Measurements from ENCODE around the gene PAGR1.
A peak's percentile ranks its signal among the peaks of the same experiment; 100 is the strongest.

Gene PAGR1

DNA sequence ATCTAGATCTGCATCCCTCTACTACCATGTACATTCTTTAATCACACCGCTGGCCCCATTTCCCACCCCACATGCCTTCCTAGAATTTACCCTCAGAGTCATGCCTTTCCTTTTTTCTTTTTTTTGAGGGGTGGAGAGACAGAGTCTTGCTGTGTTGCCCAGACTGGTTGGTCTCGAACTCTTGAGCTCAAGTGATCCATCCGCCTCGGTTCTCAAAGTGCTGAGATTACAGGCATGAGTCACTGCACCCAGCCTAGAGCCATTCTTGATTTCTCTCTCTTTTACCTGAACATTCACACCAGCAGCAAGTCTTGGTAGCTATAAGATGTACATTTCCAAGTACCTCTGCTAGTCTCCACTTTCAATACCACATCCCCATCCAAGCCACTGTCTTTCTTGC is 2.1 kb downstream of the PAGR1 start:
- peaks cover 36% of the 10 kb centered on the region for H3K4me1 ChIP-seq (ENCODE audit: control insufficient read depth, insufficient read depth, low read length)
- DNase-seq (ENCODE audit: low read depth): no peak
- no peaks in the 10 kb centered on the region for H3K9me3 ChIP-seq (ENCODE audit: control insufficient read depth, low read length)
- no peak overlapping the region for H3K4me3 ChIP-seq (ENCODE audit: low read length)
- H3K9ac ChIP-seq (ENCODE audit: low read length): no peak overlapping the region
- no peaks in the 10 kb centered on the region for H3K27me3 ChIP-seq (replicated peaks; ENCODE audit: control insufficient read depth, insufficient read depth, low read length)
- peaks cover 4% of the 10 kb centered on the region for H3K36me3 ChIP-seq (ENCODE audit: control insufficient read depth, insufficient read depth, low read length, severe bottlenecking)

- Histone ChIP-seq H3K4me3 (ENCODE audit: low read length) (peak overlapping the region; percentile 96), H3K9ac (ENCODE audit: low read length) (peak overlapping the region; percentile 97), H3K4me1 (ENCODE audit: control insufficient read depth, insufficient read depth, low read length) (peaks cover 47% of the 10 kb centered on the region), H3K9me3 (ENCODE audit: control insufficient read depth, low read length) (no peaks in the 10 kb centered on the region), H3K36me3 (ENCODE audit: control insufficient read depth, insufficient read depth, low read length, severe bottlenecking) (peaks cover 4% of the 10 kb centered on the region), H3K27me3 (replicated peaks; ENCODE audit: control insufficient read depth, insufficient read depth, low read length) (no peaks in the 10 kb centered on the region)
- DNase-seq (ENCODE audit: low read depth): no peak
Observed at GRCh38 chr16:29819506-29819905, 3.6 kb downstream of the PAGR1 start.

- Histone ChIP-seq H3K4me3 (ENCODE audit: low read length) (peak within 1 kb of the TSS; percentile 96), H3K27me3 (replicated peaks; ENCODE audit: control insufficient read depth, insufficient read depth, low read length) (no peaks in the 10 kb centered on the region)
- peak; percentile 84 for DNase-seq (ENCODE audit: low read depth)
Observed at GRCh38 chr16:29820271-29820701, 4.3 kb downstream of the PAGR1 start, which contains the start of gene MVP. Gene MVP, plus strand, starts transcription at chr16:29820462. Its CDS starts 10,088 bp downstream, at chr16:29830550.

GRCh38 chr16:29820730-29821642 is 5.0 kb downstream of the PAGR1 start:
- H3K36me3 ChIP-seq (ENCODE audit: control insufficient read depth, insufficient read depth, low read length, severe bottlenecking): peaks cover 4% of the 10 kb centered on the region
- peak overlapping the region; percentile 96 for H3K4me3 ChIP-seq (ENCODE audit: low read length)
- H3K27me3 ChIP-seq (replicated peaks; ENCODE audit: control insufficient read depth, insufficient read depth, low read length): no peaks in the 10 kb centered on the region
- H3K4me1 ChIP-seq (ENCODE audit: control insufficient read depth, insufficient read depth, low read length): peaks cover 58% of the 10 kb centered on the region
- H3K9me3 ChIP-seq (ENCODE audit: control insufficient read depth, low read length): no peaks in the 10 kb centered on the region
- peak overlapping the region; percentile 97 for H3K9ac ChIP-seq (ENCODE audit: low read length)
- DNase-seq (ENCODE audit: low read depth): peak; percentile 39

More at GRCh38 chr16:29820271-29820701, 4.3 kb downstream of the PAGR1 start, which contains the start of gene MVP:
- peaks cover 52% of the 10 kb centered on the region for H3K4me1 ChIP-seq (ENCODE audit: control insufficient read depth, insufficient read depth, low read length)
- H3K9ac ChIP-seq (ENCODE audit: low read length): peak within 1 kb of the TSS; percentile 97
- H3K36me3 ChIP-seq (ENCODE audit: control insufficient read depth, insufficient read depth, low read length, severe bottlenecking): peaks cover 4% of the 10 kb centered on the region
- H3K9me3 ChIP-seq (ENCODE audit: control insufficient read depth, low read length): no peaks in the 10 kb centered on the region

- peak; percentile 82 for DNase-seq (ENCODE audit: low read depth)
- no peaks in the 10 kb centered on the region for H3K9me3 ChIP-seq (ENCODE audit: control insufficient read depth, low read length)
- H3K27me3 ChIP-seq (replicated peaks; ENCODE audit: control insufficient read depth, insufficient read depth, low read length): no peaks in the 10 kb centered on the region
- H3K4me3 ChIP-seq (ENCODE audit: low read length): peak overlapping the region; percentile 96
- H3K36me3 ChIP-seq (ENCODE audit: control insufficient read depth, insufficient read depth, low read length, severe bottlenecking): peaks cover 4% of the 10 kb centered on the region
- peak overlapping the region; percentile 97 for H3K9ac ChIP-seq (ENCODE audit: low read length)
- H3K4me1 ChIP-seq (ENCODE audit: control insufficient read depth, insufficient read depth, low read length): peaks cover 63% of the 10 kb centered on the region
Observed at GRCh38 chr16:29821643-29822115, 5.7 kb downstream of the PAGR1 start.

DNA sequence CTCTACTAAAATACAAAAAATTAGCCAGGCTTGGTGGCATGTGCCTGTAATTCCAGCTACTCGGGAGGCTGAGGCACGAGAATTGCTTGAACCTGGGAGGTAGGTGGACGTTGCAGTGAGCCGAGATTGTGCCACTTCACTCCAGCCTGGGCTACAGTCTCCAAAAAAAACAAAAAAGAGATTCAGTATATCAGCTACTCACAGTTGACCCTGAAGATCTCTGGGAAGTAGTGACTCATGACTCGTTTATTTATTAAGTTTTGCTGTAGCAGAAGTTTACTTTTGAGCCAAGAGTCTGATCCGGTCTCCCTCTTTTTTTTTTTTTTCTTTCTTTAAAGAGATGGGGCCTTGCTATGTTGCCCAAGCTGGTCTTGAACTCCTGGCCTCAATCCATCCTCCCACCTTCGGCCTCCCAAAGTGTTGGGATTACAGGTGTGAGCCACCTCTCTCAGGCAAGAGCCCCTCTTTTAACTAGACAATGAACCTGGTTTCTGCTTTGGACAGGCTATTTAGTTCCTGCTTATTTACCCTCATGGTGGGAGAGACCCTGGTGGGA is 8.7 kb downstream of the PAGR1 start:
- no peaks in the 10 kb centered on the region for H3K9me3 ChIP-seq (ENCODE audit: control insufficient read depth, low read length)
- peaks cover 1% of the 10 kb centered on the region for H3K36me3 ChIP-seq (ENCODE audit: control insufficient read depth, insufficient read depth, low read length, severe bottlenecking)
- H3K27me3 ChIP-seq (replicated peaks; ENCODE audit: control insufficient read depth, insufficient read depth, low read length): no peaks in the 10 kb centered on the region
- peaks cover 69% of the 10 kb centered on the region for H3K4me1 ChIP-seq (ENCODE audit: control insufficient read depth, insufficient read depth, low read length)
- DNase-seq (ENCODE audit: low read depth): peak; percentile 64
- H3K9ac ChIP-seq (ENCODE audit: low read length): peak overlapping the region; percentile 78
- H3K4me3 ChIP-seq (ENCODE audit: low read length): peak overlapping the region; percentile 59

DNA sequence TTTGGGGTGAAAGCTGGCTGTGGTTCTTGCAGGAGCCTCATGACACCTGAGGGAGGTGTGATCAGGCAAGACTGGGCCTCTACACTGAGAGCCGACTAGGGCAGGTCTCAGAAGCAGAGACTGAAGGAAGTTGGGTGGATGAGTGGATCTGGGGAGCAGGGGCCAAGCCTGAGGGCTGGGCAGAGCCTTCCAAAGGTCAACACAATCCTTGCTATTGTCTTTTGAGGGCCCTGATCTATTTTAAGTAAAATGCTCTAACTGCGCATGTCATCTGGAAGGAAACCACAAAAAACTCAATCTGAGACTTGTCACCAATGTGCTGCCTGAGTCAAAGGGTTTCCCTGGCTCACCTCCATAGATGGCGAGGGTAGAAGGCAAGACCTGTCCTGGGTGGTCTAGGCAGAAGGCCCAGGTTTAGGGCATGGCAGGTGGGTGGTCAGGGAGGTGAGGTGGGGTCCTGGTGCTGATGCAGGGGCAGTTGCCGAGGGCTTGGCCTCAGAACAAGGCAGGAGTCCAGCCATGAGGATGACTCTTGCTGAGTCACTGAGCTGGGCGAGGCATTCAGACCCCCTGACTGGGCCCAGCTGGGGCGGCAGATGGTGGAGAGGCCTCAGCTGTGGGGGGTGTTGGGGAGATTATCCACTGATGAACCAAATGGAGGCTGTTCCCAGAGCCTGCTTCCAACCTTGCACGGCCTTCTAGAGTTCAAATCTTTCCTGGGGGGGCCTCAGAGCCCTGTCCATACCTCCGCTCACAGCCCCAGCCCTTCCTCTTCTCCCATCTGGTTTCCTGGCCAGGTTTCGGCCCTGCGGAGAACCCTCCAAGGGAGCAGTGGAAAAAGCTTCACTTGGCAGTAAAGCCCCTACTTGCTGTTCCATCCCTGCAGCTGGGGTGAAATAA is 9.4 kb downstream of the PAGR1 start:
- Histone ChIP-seq H3K4me3 (ENCODE audit: low read length) (peak overlapping the region; percentile 59), H3K4me1 (ENCODE audit: control insufficient read depth, insufficient read depth, low read length) (peaks cover 64% of the 10 kb centered on the region), H3K36me3 (ENCODE audit: control insufficient read depth, insufficient read depth, low read length, severe bottlenecking) (peaks cover 6% of the 10 kb centered on the region), H3K9me3 (ENCODE audit: control insufficient read depth, low read length) (no peaks in the 10 kb centered on the region), H3K9ac (ENCODE audit: low read length) (peak overlapping the region; percentile 78), H3K27me3 (replicated peaks; ENCODE audit: control insufficient read depth, insufficient read depth, low read length) (no peaks in the 10 kb centered on the region)
- peak; percentile 58 for DNase-seq (ENCODE audit: low read depth)

DNA sequence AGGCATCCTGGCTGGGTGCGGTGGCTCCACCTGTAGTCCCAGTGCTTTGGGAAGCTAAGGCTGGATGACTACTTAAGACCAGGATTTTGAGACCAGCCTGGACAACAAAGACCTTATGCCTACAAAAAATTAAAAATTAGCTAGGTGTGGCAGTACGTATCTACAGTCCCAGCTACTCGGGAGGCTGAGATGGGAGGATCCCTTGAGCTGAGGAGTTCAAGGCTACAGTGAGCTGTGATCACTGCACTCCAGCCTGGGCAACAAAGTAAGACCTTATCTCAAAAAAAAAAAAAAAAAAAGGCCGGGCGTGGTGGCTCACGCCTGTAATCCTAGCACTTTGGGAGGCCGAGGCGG is 10.4 kb downstream of the PAGR1 start:
- Histone ChIP-seq H3K27me3 (replicated peaks; ENCODE audit: control insufficient read depth, insufficient read depth, low read length) (no peaks in the 10 kb centered on the region), H3K9me3 (ENCODE audit: control insufficient read depth, low read length) (no peaks in the 10 kb centered on the region), H3K9ac (ENCODE audit: low read length) (peak overlapping the region; percentile 73), H3K4me1 (ENCODE audit: control insufficient read depth, insufficient read depth, low read length) (peaks cover 64% of the 10 kb centered on the region), H3K36me3 (ENCODE audit: control insufficient read depth, insufficient read depth, low read length, severe bottlenecking) (peaks cover 15% of the 10 kb centered on the region), H3K4me3 (ENCODE audit: low read length) (peak overlapping the region; percentile 59)
- no peak for DNase-seq (ENCODE audit: low read depth)

GRCh38 chr16:29830774-29831173 is 14.8 kb downstream of the PAGR1 start:
- no peak overlapping the region for H3K9ac ChIP-seq (ENCODE audit: low read length)
- no peak overlapping the region for H3K4me3 ChIP-seq (ENCODE audit: low read length)
- no peaks in the 10 kb centered on the region for H3K9me3 ChIP-seq (ENCODE audit: control insufficient read depth, low read length)
- H3K27me3 ChIP-seq (replicated peaks; ENCODE audit: control insufficient read depth, insufficient read depth, low read length): no peaks in the 10 kb centered on the region
- no peak for DNase-seq (ENCODE audit: low read depth)
- H3K36me3 ChIP-seq (ENCODE audit: control insufficient read depth, insufficient read depth, low read length, severe bottlenecking): peaks cover 56% of the 10 kb centered on the region
- peaks cover 23% of the 10 kb centered on the region for H3K4me1 ChIP-seq (ENCODE audit: control insufficient read depth, insufficient read depth, low read length)

DNA sequence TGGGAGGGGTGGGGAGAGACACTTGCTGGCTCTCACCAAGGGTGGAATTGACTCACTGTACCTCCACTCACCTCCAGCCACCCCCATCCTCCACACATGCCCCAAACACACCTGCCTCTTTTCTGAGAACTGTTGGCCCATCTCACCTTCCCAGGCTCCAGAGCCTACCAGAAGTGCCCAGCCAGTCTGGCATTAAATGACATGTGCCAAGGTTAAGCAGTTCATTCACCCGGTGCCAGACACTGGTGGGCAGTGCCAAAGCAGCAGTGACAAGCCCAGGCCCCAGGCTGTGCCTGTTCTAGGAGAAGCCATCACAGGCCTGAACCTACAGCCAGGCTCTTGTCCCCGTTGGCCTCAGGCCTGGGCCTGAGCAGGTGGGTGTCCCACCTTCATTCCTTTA is 15.5 kb downstream of the PAGR1 start:
- no peak overlapping the region for H3K9ac ChIP-seq (ENCODE audit: low read length)
- H3K36me3 ChIP-seq (ENCODE audit: control insufficient read depth, insufficient read depth, low read length, severe bottlenecking): peaks cover 63% of the 10 kb centered on the region
- H3K9me3 ChIP-seq (ENCODE audit: control insufficient read depth, low read length): no peaks in the 10 kb centered on the region
- H3K4me1 ChIP-seq (ENCODE audit: control insufficient read depth, insufficient read depth, low read length): peaks cover 16% of the 10 kb centered on the region
- no peak for DNase-seq (ENCODE audit: low read depth)
- H3K27me3 ChIP-seq (replicated peaks; ENCODE audit: control insufficient read depth, insufficient read depth, low read length): no peaks in the 10 kb centered on the region
- H3K4me3 ChIP-seq (ENCODE audit: low read length): no peak overlapping the region
